ENCODE results near the gene TXNDC2.
A peak's percentile ranks its signal among the peaks of the same experiment; 100 is the strongest.

Gene TXNDC2

DNA sequence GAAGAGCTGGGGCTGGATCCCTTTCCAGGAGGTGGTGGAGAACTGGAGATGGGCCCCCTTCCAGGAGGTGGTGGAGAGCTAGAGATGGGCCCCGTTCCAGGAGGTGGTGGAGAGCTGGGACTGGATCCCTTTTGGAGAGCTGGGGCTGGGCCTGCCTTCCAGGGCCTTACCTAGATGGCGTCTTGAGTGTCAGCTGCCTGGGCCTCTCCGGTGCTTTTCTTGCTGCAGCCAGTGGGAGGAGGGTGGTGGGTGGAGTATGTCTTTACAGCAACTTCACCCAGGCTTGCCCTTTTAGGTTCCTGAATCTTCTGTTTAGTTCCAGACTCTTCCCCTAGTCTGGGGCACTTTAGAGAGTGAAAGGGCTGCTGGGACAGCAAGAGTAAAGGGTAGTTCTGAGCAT, 19.1 kb upstream of the TXNDC2 start:
- peaks cover 3% of the 10 kb centered on the region; the same call in 1 of the 2 replicates for H3F3A ChIP-seq (ENCODE audit: low read depth)
- H3K4me3 ChIP-seq (ENCODE audit: low read length, poor library complexity, severe bottlenecking): no peak overlapping the region
- no peak for TF ChIP-seq EZH2phosphoT487 (IDR thresholded peaks at IDR 0.05; ENCODE audit: borderline replicate concordance)
- TF ChIP-seq, protein P1, sequence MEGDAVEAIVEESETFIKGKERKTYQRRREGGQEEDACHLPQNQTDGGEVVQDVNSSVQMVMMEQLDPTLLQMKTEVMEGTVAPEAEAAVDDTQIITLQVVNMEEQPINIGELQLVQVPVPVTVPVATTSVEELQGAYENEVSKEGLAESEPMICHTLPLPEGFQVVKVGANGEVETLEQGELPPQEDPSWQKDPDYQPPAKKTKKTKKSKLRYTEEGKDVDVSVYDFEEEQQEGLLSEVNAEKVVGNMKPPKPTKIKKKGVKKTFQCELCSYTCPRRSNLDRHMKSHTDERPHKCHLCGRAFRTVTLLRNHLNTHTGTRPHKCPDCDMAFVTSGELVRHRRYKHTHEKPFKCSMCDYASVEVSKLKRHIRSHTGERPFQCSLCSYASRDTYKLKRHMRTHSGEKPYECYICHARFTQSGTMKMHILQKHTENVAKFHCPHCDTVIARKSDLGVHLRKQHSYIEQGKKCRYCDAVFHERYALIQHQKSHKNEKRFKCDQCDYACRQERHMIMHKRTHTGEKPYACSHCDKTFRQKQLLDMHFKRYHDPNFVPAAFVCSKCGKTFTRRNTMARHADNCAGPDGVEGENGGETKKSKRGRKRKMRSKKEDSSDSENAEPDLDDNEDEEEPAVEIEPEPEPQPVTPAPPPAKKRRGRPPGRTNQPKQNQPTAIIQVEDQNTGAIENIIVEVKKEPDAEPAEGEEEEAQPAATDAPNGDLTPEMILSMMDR (conservative IDR thresholded peaks at IDR 0.05; ENCODE audit: low read length): no peak
- H3K9ac ChIP-seq (ENCODE audit: low read depth, low read length, poor library complexity, severe bottlenecking): no peak overlapping the region
- H3K79me2 ChIP-seq (ENCODE audit: insufficient read depth, low read length): no peaks in the 10 kb centered on the region
- no peak overlapping the region for H2AFZ ChIP-seq (ENCODE audit: low read length)
- no peaks in the 10 kb centered on the region for H4K20me1 ChIP-seq (ENCODE audit: insufficient read depth, low read length, poor library complexity, severe bottlenecking)
- peaks cover 37% of the 10 kb centered on the region for H3K4me1 ChIP-seq (ENCODE audit: insufficient read depth, low read length, poor library complexity, severe bottlenecking)
- H3K9me3 ChIP-seq (ENCODE audit: insufficient read depth, low read depth, low read length): peaks cover 3% of the 10 kb centered on the region; the same call in 1 of the 2 replicates
- H3K9me2 ChIP-seq (replicated peaks; ENCODE audit: low read depth, low read length): no peaks in the 10 kb centered on the region
- no peak overlapping the region for H3K4me2 ChIP-seq (ENCODE audit: low read depth, low read length, poor library complexity, severe bottlenecking)
- H3K36me3 ChIP-seq (ENCODE audit: insufficient read depth, low read length): no peaks in the 10 kb centered on the region
- H3K27me3 ChIP-seq (ENCODE audit: insufficient read depth, low read length, poor library complexity, severe bottlenecking): no peaks in the 10 kb centered on the region

DNA sequence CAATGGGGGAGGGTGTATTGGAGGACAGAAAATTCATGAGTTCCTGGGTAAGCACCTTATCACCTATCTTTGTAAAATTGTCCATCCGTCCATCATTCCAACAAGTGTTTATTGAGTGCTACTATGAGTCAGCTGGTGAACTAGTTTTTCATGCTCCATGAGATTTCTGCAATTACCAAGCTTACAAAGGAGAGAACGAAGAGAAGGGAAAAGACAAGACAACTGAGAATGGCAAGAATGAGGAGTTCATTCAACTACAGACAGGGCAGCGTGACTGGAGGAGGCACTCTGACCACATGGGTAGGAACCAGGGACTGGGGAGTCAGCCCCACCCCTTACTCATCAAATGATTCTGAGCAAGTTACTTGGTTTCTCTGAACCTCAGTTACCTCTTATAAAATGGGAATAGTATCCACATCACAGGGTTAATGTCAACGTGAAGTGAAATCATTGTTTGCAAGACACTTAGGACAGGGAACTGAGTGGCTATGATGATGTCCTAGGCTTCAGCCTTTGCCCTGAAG, 18.6 kb upstream of the TXNDC2 start:
- no peaks in the 10 kb centered on the region for H4K20me1 ChIP-seq (ENCODE audit: insufficient read depth, low read length, poor library complexity, severe bottlenecking)
- H2AFZ ChIP-seq (ENCODE audit: low read length): no peak overlapping the region
- H3K4me3 ChIP-seq (ENCODE audit: low read length, poor library complexity, severe bottlenecking): no peak overlapping the region
- H3K36me3 ChIP-seq (ENCODE audit: insufficient read depth, low read length): no peaks in the 10 kb centered on the region
- TF ChIP-seq, protein P1 (conservative IDR thresholded peaks at IDR 0.05; ENCODE audit: low read length): no peak
- no peak for TF ChIP-seq EZH2phosphoT487 (IDR thresholded peaks at IDR 0.05; ENCODE audit: borderline replicate concordance)
- no peaks in the 10 kb centered on the region for H3K9me2 ChIP-seq (replicated peaks; ENCODE audit: low read depth, low read length)
- no peaks in the 10 kb centered on the region for H3K27me3 ChIP-seq (ENCODE audit: insufficient read depth, low read length, poor library complexity, severe bottlenecking)
- peaks cover 3% of the 10 kb centered on the region; the same call in 1 of the 2 replicates for H3F3A ChIP-seq (ENCODE audit: low read depth)
- peaks cover 37% of the 10 kb centered on the region for H3K4me1 ChIP-seq (ENCODE audit: insufficient read depth, low read length, poor library complexity, severe bottlenecking)
- no peaks in the 10 kb centered on the region for H3K79me2 ChIP-seq (ENCODE audit: insufficient read depth, low read length)
- H3K4me2 ChIP-seq (ENCODE audit: low read depth, low read length, poor library complexity, severe bottlenecking): no peak overlapping the region
- H3K9ac ChIP-seq (ENCODE audit: low read depth, low read length, poor library complexity, severe bottlenecking): no peak overlapping the region
- peaks cover 3% of the 10 kb centered on the region; the same call in 1 of the 2 replicates for H3K9me3 ChIP-seq (ENCODE audit: insufficient read depth, low read depth, low read length)

DNA sequence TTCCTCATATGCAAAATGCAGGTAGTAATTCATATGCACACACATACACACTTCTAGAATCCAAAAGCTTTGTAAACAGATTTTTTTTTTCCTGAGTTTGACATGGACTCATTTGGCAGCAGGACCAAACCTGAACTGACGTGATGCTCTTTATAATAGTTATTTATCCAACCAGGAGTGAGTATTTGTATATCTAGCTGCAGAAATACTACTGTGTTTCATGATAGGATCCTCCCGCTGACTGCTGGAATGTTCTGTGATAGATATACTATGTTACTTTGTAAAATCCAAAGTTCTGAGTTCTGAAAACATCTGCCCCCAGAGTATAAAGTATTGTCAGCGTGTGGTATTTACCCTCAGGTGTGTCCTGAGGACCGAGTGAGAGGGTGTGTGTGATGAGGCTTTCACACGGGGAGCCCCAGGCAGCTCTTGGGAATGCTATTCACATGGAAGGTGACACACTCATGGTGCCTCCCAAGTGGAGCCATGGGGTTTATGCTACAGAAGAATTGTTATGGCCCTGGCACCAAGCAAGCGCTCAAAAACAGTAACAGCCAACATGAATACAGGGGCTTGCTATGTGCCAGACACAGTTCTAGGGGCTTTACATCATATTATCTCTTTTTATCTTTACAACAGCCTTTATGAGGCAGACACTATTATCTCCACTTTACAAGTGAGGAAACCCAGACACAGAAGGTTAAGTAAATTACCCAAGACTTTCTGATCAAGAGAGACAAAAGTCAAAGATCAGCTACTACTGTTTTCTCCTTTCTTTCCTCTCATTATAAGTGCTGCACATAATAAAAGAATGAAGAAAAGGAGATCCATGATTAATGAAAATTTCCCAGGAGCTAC, 16.7 kb upstream of the TXNDC2 start:
- Histone ChIP-seq H3F3A (ENCODE audit: low read depth) (peaks cover 3% of the 10 kb centered on the region; the same call in 1 of the 2 replicates), H3K9ac (ENCODE audit: low read depth, low read length, poor library complexity, severe bottlenecking) (peak overlapping the region; percentile 47), H3K4me1 (ENCODE audit: insufficient read depth, low read length, poor library complexity, severe bottlenecking) (peaks cover 32% of the 10 kb centered on the region), H2AFZ (ENCODE audit: low read length) (0 out of 2 replicates have a peak overlapping the region, but pooled peaks have one; percentile 5), H3K4me3 (ENCODE audit: low read length, poor library complexity, severe bottlenecking) (peak overlapping the region; percentile 39), H3K79me2 (ENCODE audit: insufficient read depth, low read length) (no peaks in the 10 kb centered on the region), H3K9me2 (replicated peaks; ENCODE audit: low read depth, low read length) (no peaks in the 10 kb centered on the region), H3K4me2 (ENCODE audit: low read depth, low read length, poor library complexity, severe bottlenecking) (peak overlapping the region; percentile 74), H3K9me3 (ENCODE audit: insufficient read depth, low read depth, low read length) (peaks cover 3% of the 10 kb centered on the region; the same call in 1 of the 2 replicates), H4K20me1 (ENCODE audit: insufficient read depth, low read length, poor library complexity, severe bottlenecking) (no peaks in the 10 kb centered on the region), H3K36me3 (ENCODE audit: insufficient read depth, low read length) (no peaks in the 10 kb centered on the region), H3K27me3 (ENCODE audit: insufficient read depth, low read length, poor library complexity, severe bottlenecking) (no peaks in the 10 kb centered on the region)
- TF ChIP-seq, protein P1 (conservative IDR thresholded peaks at IDR 0.05; ENCODE audit: low read length): no peak
- no peak for TF ChIP-seq EZH2phosphoT487 (IDR thresholded peaks at IDR 0.05; ENCODE audit: borderline replicate concordance)
